Uterus (tissue), 2 donors: ENCODE measurements around the gene BEND7.

ENCODE experiments used
- POLR2A ChIP-seq, 2 donors: fragments of 450-650 bp; IDR thresholded peaks; one replicate each; pipeline ENCODE4 v1.6.1; 2016; ENCODE audit warnings: antibody characterized with exemption in 2 of 2, mild to moderate bottlenecking in 1 of 2, moderate library complexity in 1 of 2
- TF ChIP-seq, protein P1 (sequence below), 4 experiments: fragments of 200-600 bp in 2 of 4; fragments of 450-650 bp in 2 of 4; sonication (generic) in 2 of 4; IDR thresholded peaks; one replicate each; pipeline ENCODE4 v1.5.1; 2016 to 2019; ENCODE audit warnings: antibody characterized with exemption in 4 of 4, mild to moderate bottlenecking in 2 of 4, moderate library complexity in 1 of 4

DNA sequence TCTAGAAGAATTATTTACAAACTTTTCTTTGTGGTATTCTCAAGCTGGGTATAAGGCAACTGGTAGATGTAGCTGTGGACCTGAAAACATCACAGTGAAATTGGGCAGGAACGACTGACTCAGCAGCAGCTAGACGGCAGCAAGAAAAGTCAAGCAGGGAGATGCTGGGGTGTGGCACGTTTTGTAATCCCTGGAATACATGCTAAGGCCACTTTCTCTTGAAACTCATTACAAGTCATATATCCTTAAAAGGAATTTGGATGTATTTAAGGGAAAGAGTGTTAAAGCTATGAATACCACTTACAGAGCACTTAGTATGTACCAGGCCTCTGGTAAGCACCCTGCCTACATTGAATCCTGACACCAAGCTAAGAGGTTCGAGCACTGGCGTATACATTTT is 17.4 kb downstream of the BEND7 start:
- TF ChIP-seq, protein P1, sequence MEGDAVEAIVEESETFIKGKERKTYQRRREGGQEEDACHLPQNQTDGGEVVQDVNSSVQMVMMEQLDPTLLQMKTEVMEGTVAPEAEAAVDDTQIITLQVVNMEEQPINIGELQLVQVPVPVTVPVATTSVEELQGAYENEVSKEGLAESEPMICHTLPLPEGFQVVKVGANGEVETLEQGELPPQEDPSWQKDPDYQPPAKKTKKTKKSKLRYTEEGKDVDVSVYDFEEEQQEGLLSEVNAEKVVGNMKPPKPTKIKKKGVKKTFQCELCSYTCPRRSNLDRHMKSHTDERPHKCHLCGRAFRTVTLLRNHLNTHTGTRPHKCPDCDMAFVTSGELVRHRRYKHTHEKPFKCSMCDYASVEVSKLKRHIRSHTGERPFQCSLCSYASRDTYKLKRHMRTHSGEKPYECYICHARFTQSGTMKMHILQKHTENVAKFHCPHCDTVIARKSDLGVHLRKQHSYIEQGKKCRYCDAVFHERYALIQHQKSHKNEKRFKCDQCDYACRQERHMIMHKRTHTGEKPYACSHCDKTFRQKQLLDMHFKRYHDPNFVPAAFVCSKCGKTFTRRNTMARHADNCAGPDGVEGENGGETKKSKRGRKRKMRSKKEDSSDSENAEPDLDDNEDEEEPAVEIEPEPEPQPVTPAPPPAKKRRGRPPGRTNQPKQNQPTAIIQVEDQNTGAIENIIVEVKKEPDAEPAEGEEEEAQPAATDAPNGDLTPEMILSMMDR (IDR thresholded peaks at IDR 0.05): no peak
- TF ChIP-seq POLR2A (IDR thresholded peaks at IDR 0.05): no peak
